Activated naive CD4-positive, alpha-beta T cell treated with anti-CD3 and anti-CD28 coated beads for 36 hours (primary cell): ENCODE results near the gene KCNMA1. TPM values are rescaled to one million over a fixed set of nuclear protein-coding genes. Genes with fewer than 3 reads are reported as not detected.

ENCODE experiments used
- CTCF ChIA-PET: fragments of 350-600 bp; sonication (Branson Sonifier 250); formaldehyde crosslinking; loops from one replicate; lab custom pipeline; 2021; ENCODE audit warnings: antibody characterized with exemption; lab: Charles Lee
- DNase-seq: peaks from one replicate; pipeline ENCODE4 v3.0.0-alpha.2; 2020
- H3K27ac Mint-ChIP-seq: one replicate; pipeline ENCODE4 v1.8.0; 2021; ENCODE audit warnings: mild to moderate bottlenecking, mixed read lengths
- H3K27me3 Mint-ChIP-seq: one replicate; pipeline ENCODE4 v1.8.0; 2021; ENCODE audit warnings: low read depth, mixed read lengths
- H3K36me3 Mint-ChIP-seq: one replicate; pipeline ENCODE4 v1.8.0; 2021; ENCODE audit warnings: low read depth, mixed read lengths
- H3K4me1 Mint-ChIP-seq: one replicate; pipeline ENCODE4 v1.8.0; 2021; ENCODE audit warnings: low read depth, mixed read lengths
- H3K4me3 Mint-ChIP-seq: one replicate; pipeline ENCODE4 v1.8.0; 2021; ENCODE audit warnings: mild to moderate bottlenecking, moderate library complexity, mixed read lengths
- H3K9me3 Mint-ChIP-seq: one replicate; pipeline ENCODE4 v1.8.0; 2021; ENCODE audit warnings: mixed read lengths
- intact Hi-C: fragments of 100-400 bp; cut with micrococcal nuclease; formaldehyde crosslinking; loops from one replicate; pipeline ENCODE4 v1.15.1; 2023
- total RNA-seq, 2 experiments: library from RNA; stranded (reverse); gene quantifications; one replicate each; pipeline ENCODE4 v1.2.3, GENCODE V29; 2021

Gene KCNMA1
- total RNA-seq, 2 experiments from 2014 or later, result not detected

- H3K4me3 Mint-ChIP-seq, result no peak overlapping the region
- no peaks in the 10 kb centered on the region for H3K36me3 Mint-ChIP-seq
- no peaks in the 10 kb centered on the region for H3K4me1 Mint-ChIP-seq
- no peaks in the 10 kb centered on the region for H3K27me3 Mint-ChIP-seq
- H3K27ac Mint-ChIP-seq, result no peak overlapping the region
- H3K9me3 Mint-ChIP-seq, result no peaks in the 10 kb centered on the region
- CTCF ChIA-PET, result no interaction called here
- intact Hi-C loops, result no loop called here
- DNase-seq, result no peak
Observed at GRCh38 chr10:77236700-77237099, 400.9 kb downstream of the KCNMA1 start.

GRCh38 chr10:77236029-77236428 lies 401.6 kb downstream of the KCNMA1 start:
- H3K9me3 Mint-ChIP-seq, result no peaks in the 10 kb centered on the region
- intact Hi-C loops, result no loop called here
- H3K36me3 Mint-ChIP-seq, result no peaks in the 10 kb centered on the region
- no peak overlapping the region for H3K4me3 Mint-ChIP-seq
- H3K27ac Mint-ChIP-seq, result no peak overlapping the region
- H3K4me1 Mint-ChIP-seq, result no peaks in the 10 kb centered on the region
- no peaks in the 10 kb centered on the region for H3K27me3 Mint-ChIP-seq
- DNase-seq, result no peak
- CTCF ChIA-PET, result no interaction called here

GRCh38 chr10:77234599-77234998 lies 403.0 kb downstream of the KCNMA1 start:
- CTCF ChIA-PET, result interaction anchor here (0.7 kb wide), 1 partner anchor 601 kb away, joined by 4 read pairs; no protein-coding TSS in a partner anchor

GRCh38 chr10:77233466-77233865 lies 404.1 kb downstream of the KCNMA1 start:
- CTCF ChIA-PET, result no interaction called here
- Mint-ChIP-seq H3K4me1 (no peaks in the 10 kb centered on the region), H3K27ac (no peak overlapping the region), H3K36me3 (peaks cover 2% of the 10 kb centered on the region), H3K4me3 (no peak overlapping the region), H3K27me3 (peaks cover 2% of the 10 kb centered on the region), H3K9me3 (no peaks in the 10 kb centered on the region)
- DNase-seq, result no peak
- intact Hi-C loops, result no loop called here

More at GRCh38 chr10:77234599-77234998, 403.0 kb downstream of the KCNMA1 start:
- H3K9me3 Mint-ChIP-seq, result no peaks in the 10 kb centered on the region
- H3K36me3 Mint-ChIP-seq, result no peaks in the 10 kb centered on the region
- no peak for DNase-seq
- no peaks in the 10 kb centered on the region for H3K27me3 Mint-ChIP-seq
- H3K4me3 Mint-ChIP-seq, result no peak overlapping the region
- intact Hi-C loops, result no loop called here
- no peaks in the 10 kb centered on the region for H3K4me1 Mint-ChIP-seq
- no peak overlapping the region for H3K27ac Mint-ChIP-seq

GRCh38 chr10:77231884-77232610 lies 405.6 kb downstream of the KCNMA1 start:
- Mint-ChIP-seq H3K36me3 (peaks cover 2% of the 10 kb centered on the region), H3K4me1 (no peaks in the 10 kb centered on the region), H3K27me3 (peaks cover 2% of the 10 kb centered on the region), H3K9me3 (no peaks in the 10 kb centered on the region), H3K4me3 (no peak overlapping the region), H3K27ac (no peak overlapping the region)
- intact Hi-C loops, result no loop called here
- no peak for DNase-seq
- CTCF ChIA-PET, result interaction anchor here (0.6 kb wide), 2 partner anchors 23 to 411 kb away, joined by 3 to 6 read pairs; no protein-coding TSS in a partner anchor

GRCh38 chr10:77231375-77231774 lies 406.2 kb downstream of the KCNMA1 start:
- intact Hi-C loops, result no loop called here
- Mint-ChIP-seq H3K36me3 (peaks cover 2% of the 10 kb centered on the region), H3K9me3 (no peaks in the 10 kb centered on the region), H3K27ac (no peak overlapping the region), H3K4me3 (no peak overlapping the region), H3K27me3 (peaks cover 2% of the 10 kb centered on the region), H3K4me1 (no peaks in the 10 kb centered on the region)
- DNase-seq, result no peak
- CTCF ChIA-PET, result interaction anchor here (0.6 kb wide), 2 partner anchors 23 to 411 kb away, joined by 3 to 6 read pairs; no protein-coding TSS in a partner anchor

GRCh38 chr10:77230194-77230593 lies 407.4 kb downstream of the KCNMA1 start:
- CTCF ChIA-PET, result interaction anchor here (0.6 kb wide), 1 partner anchor 200 kb away, joined by 3 read pairs; no protein-coding TSS in a partner anchor
- H3K4me3 Mint-ChIP-seq, result no peak overlapping the region
- intact Hi-C loops, result no loop called here
- no peaks in the 10 kb centered on the region for H3K9me3 Mint-ChIP-seq
- peaks cover 2% of the 10 kb centered on the region for H3K27me3 Mint-ChIP-seq
- DNase-seq, result no peak
- no peak overlapping the region for H3K27ac Mint-ChIP-seq
- no peaks in the 10 kb centered on the region for H3K4me1 Mint-ChIP-seq
- H3K36me3 Mint-ChIP-seq, result peaks cover 2% of the 10 kb centered on the region

- DNase-seq, result no peak
- H3K27ac Mint-ChIP-seq, result no peak overlapping the region
- H3K27me3 Mint-ChIP-seq, result peaks cover 2% of the 10 kb centered on the region
- intact Hi-C loops, result no loop called here
- H3K9me3 Mint-ChIP-seq, result no peaks in the 10 kb centered on the region
- H3K4me1 Mint-ChIP-seq, result no peaks in the 10 kb centered on the region
- H3K36me3 Mint-ChIP-seq, result peaks cover 2% of the 10 kb centered on the region
- CTCF ChIA-PET, result interaction anchor here (1.0 kb wide), 1 partner anchor 56 kb away, joined by 3 read pairs; no protein-coding TSS in a partner anchor
- H3K4me3 Mint-ChIP-seq, result no peak overlapping the region
Observed at GRCh38 chr10:77229704-77230103, 407.9 kb downstream of the KCNMA1 start.

- no peak overlapping the region for H3K27ac Mint-ChIP-seq
- CTCF ChIA-PET, result no interaction called here
- H3K4me3 Mint-ChIP-seq, result no peak overlapping the region
- no peaks in the 10 kb centered on the region for H3K9me3 Mint-ChIP-seq
- H3K4me1 Mint-ChIP-seq, result no peaks in the 10 kb centered on the region
- no peak for DNase-seq
- H3K36me3 Mint-ChIP-seq, result peaks cover 2% of the 10 kb centered on the region
- intact Hi-C loops, result no loop called here
- peaks cover 3% of the 10 kb centered on the region for H3K27me3 Mint-ChIP-seq
Observed at GRCh38 chr10:77228559-77228958, 409.0 kb downstream of the KCNMA1 start.

- CTCF ChIA-PET, result interaction anchor here (1.2 kb wide), 1 partner anchor 52 kb away, joined by 3 read pairs; no protein-coding TSS in a partner anchor
Observed at GRCh38 chr10:77226853-77227565, 410.6 kb downstream of the KCNMA1 start.

GRCh38 chr10:77226452-77226851 lies 411.2 kb downstream of the KCNMA1 start:
- Mint-ChIP-seq H3K36me3 (peaks cover 2% of the 10 kb centered on the region), H3K9me3 (no peaks in the 10 kb centered on the region), H3K27ac (no peak overlapping the region), H3K27me3 (peaks cover 8% of the 10 kb centered on the region), H3K4me3 (no peak overlapping the region), H3K4me1 (no peaks in the 10 kb centered on the region)
- DNase-seq, result no peak
- intact Hi-C loops, result no loop called here
- CTCF ChIA-PET, result no interaction called here

More at GRCh38 chr10:77226853-77227565, 410.6 kb downstream of the KCNMA1 start:
- Mint-ChIP-seq H3K4me3 (no peak overlapping the region), H3K27ac (no peak overlapping the region), H3K36me3 (peaks cover 2% of the 10 kb centered on the region), H3K27me3 (peaks cover 7% of the 10 kb centered on the region), H3K4me1 (no peaks in the 10 kb centered on the region), H3K9me3 (no peaks in the 10 kb centered on the region)
- intact Hi-C loops, result no loop called here
- no peak for DNase-seq

GRCh38 chr10:77226020-77226419 lies 411.6 kb downstream of the KCNMA1 start:
- CTCF ChIA-PET, result no interaction called here
- H3K36me3 Mint-ChIP-seq, result peaks cover 2% of the 10 kb centered on the region
- intact Hi-C loops, result no loop called here
- no peaks in the 10 kb centered on the region for H3K4me1 Mint-ChIP-seq
- H3K9me3 Mint-ChIP-seq, result no peaks in the 10 kb centered on the region
- peaks cover 12% of the 10 kb centered on the region for H3K27me3 Mint-ChIP-seq
- no peak overlapping the region for H3K27ac Mint-ChIP-seq
- DNase-seq, result no peak
- H3K4me3 Mint-ChIP-seq, result no peak overlapping the region
